H9 (cell line): Measurements from ENCODE around the gene CDH23. TPM values are rescaled to one million over a fixed set of nuclear protein-coding genes. Genes with fewer than 3 reads are reported as not detected.

ENCODE experiments used
- DNase-seq: peaks from one replicate; pipeline ENCODE4 v3.0.0-alpha.2; 2017
- H2AFZ ChIP-seq: one replicate; pipeline ENCODE4 v1.6.1; 2013; ENCODE audit warnings: mild to moderate bottlenecking, low read length, control low read depth, moderate library complexity
- H2AK5ac ChIP-seq: 2 replicates; pipeline ENCODE4 v1.6.1; 2013; ENCODE audit warnings: low read length, control low read depth, mixed read lengths; ENCODE audit not compliant: insufficient read length
- H2BK120ac ChIP-seq: one replicate; pipeline ENCODE4 v1.6.1; 2013; ENCODE audit warnings: low read depth, mild to moderate bottlenecking, low read length, control low read depth, inconsistent platforms; ENCODE audit not compliant: poor library complexity, severe bottlenecking
- H2BK12ac ChIP-seq: 2 replicates; pipeline ENCODE4 v1.6.1; 2013; ENCODE audit warnings: low read length, control low read depth, mixed read lengths, low read depth; ENCODE audit not compliant: insufficient read length
- H2BK15ac ChIP-seq: 2 replicates; pipeline ENCODE4 v1.6.1; 2013; ENCODE audit warnings: low read depth, low read length, control low read depth
- H2BK20ac ChIP-seq: one replicate; pipeline ENCODE4 v1.6.1; 2013; ENCODE audit warnings: low read depth, mild to moderate bottlenecking, low read length, control low read depth, inconsistent platforms; ENCODE audit not compliant: poor library complexity, severe bottlenecking
- H2BK5ac ChIP-seq: 2 replicates; pipeline ENCODE4 v1.6.1; 2013; ENCODE audit warnings: low read length, control low read depth, mixed read lengths; ENCODE audit not compliant: insufficient read length
- H3K14ac ChIP-seq: 2 replicates; pipeline ENCODE4 v1.6.1; 2013; ENCODE audit warnings: low read length, control low read depth; ENCODE audit not compliant: insufficient read depth
- H3K18ac ChIP-seq: 2 replicates; pipeline ENCODE4 v1.6.1; 2013; ENCODE audit warnings: low read depth, mild to moderate bottlenecking, mixed read lengths, low read length, control low read depth; ENCODE audit not compliant: insufficient read length
- H3K23ac ChIP-seq: 2 replicates; pipeline ENCODE4 v1.6.1; 2013; ENCODE audit warnings: low read length, control low read depth, mixed read lengths, low read depth; ENCODE audit not compliant: insufficient read length
- H3K23me2 ChIP-seq: 2 replicates; pipeline ENCODE4 v1.6.1; 2013; ENCODE audit warnings: low read depth, mild to moderate bottlenecking, mixed read lengths, low read length, control low read depth; ENCODE audit not compliant: insufficient read length, poor library complexity, severe bottlenecking
- H3K27ac ChIP-seq: 2 replicates; pipeline ENCODE4 v1.5.1; 2013; ENCODE audit warnings: low read length, control low read depth, mixed read lengths, low read depth; ENCODE audit not compliant: insufficient read length
- H3K27me3 ChIP-seq: 2 replicates; pipeline ENCODE4 v1.6.1; 2013; ENCODE audit warnings: low read length, control low read depth, inconsistent platforms; ENCODE audit not compliant: insufficient read depth
- H3K4ac ChIP-seq: 2 replicates; pipeline ENCODE4 v1.6.1; 2013; ENCODE audit warnings: low read depth, mild to moderate bottlenecking, control low read depth, inconsistent platforms, low read length, moderate library complexity
- H3K4me1 ChIP-seq: 2 replicates; pipeline ENCODE4 v1.6.1; 2013; ENCODE audit warnings: low read length, control low read depth, inconsistent platforms; ENCODE audit not compliant: insufficient read depth
- H3K4me2 ChIP-seq: 2 replicates; pipeline ENCODE4 v1.6.1; 2013; ENCODE audit warnings: low read length, control low read depth, mixed read lengths; ENCODE audit not compliant: insufficient read length, insufficient read depth
- H3K56ac ChIP-seq: 2 replicates; pipeline ENCODE4 v1.6.1; 2013; ENCODE audit warnings: low read depth, mild to moderate bottlenecking, mixed read lengths, low read length, control low read depth; ENCODE audit not compliant: insufficient read length
- H3K79me1 ChIP-seq: 2 replicates; pipeline ENCODE4 v1.6.1; 2013; ENCODE audit warnings: low read depth, mild to moderate bottlenecking, moderate library complexity, low read length, control low read depth, inconsistent platforms; ENCODE audit not compliant: insufficient read depth, poor library complexity, severe bottlenecking
- H3K79me2 ChIP-seq: 2 replicates; pipeline ENCODE4 v1.6.1; 2013; ENCODE audit warnings: low read length, control low read depth, inconsistent platforms; ENCODE audit not compliant: insufficient read depth
- H3K9ac ChIP-seq: 2 replicates; pipeline ENCODE4 v1.6.1; 2013; ENCODE audit warnings: low read length, control low read depth, mixed read lengths; ENCODE audit not compliant: insufficient read length; ENCODE audit errors: extremely low read depth
- H3K9me3 ChIP-seq: one replicate; pipeline ENCODE4 v1.6.1; 2013; ENCODE audit warnings: low read depth, low read length, inconsistent platforms; ENCODE audit not compliant: control insufficient read depth
- H3T11ph ChIP-seq: one replicate; pipeline ENCODE4 v1.6.1; 2013; ENCODE audit warnings: mild to moderate bottlenecking, low read length, control low read depth, inconsistent platforms
- H4K20me1 ChIP-seq: one replicate; pipeline ENCODE4 v1.6.1; 2013; ENCODE audit not compliant: control insufficient read depth, insufficient read length, insufficient read depth
- H4K5ac ChIP-seq: 2 replicates; pipeline ENCODE4 v1.6.1; 2013; ENCODE audit warnings: low read depth, mild to moderate bottlenecking, mixed read lengths, low read length, control low read depth; ENCODE audit not compliant: insufficient read length
- H4K8ac ChIP-seq: replicated peaks from 2 replicates; pipeline ENCODE4 v1.6.1; 2013; ENCODE audit warnings: low read length, control low read depth, mixed read lengths, low read depth; ENCODE audit not compliant: insufficient read length
- H4K91ac ChIP-seq: 2 replicates; pipeline ENCODE4 v1.6.1; 2013; ENCODE audit warnings: low read depth, mild to moderate bottlenecking, moderate library complexity, mixed read lengths, low read length, control low read depth; ENCODE audit not compliant: insufficient read length
- H3K27ac Mint-ChIP-seq, 3 experiments: 2 replicates in 2 of 3; 3 replicates in 1 of 3; pipeline ENCODE4 v1.8.0; 2020 to 2021; ENCODE audit warnings: mixed read lengths in 3 of 3, mild to moderate bottlenecking in 1 of 3, moderate library complexity in 1 of 3
- H3K27me3 Mint-ChIP-seq: 2 replicates; pipeline ENCODE4 v1.8.0; 2021; ENCODE audit warnings: low read depth, mild to moderate bottlenecking, moderate library complexity, mixed read lengths
- H3K36me3 Mint-ChIP-seq, 3 experiments: 2 replicates in 2 of 3; 3 replicates in 1 of 3; pipeline ENCODE4 v1.8.0; 2020 to 2021; ENCODE audit warnings: low read depth in 3 of 3, mixed read lengths in 3 of 3; ENCODE audit not compliant: insufficient read depth in 1 of 3
- H3K4me1 Mint-ChIP-seq, 2 experiments: 2 replicates each; pipeline ENCODE4 v1.8.0; 2020; ENCODE audit warnings: mixed read lengths in 2 of 2
- H3K4me3 Mint-ChIP-seq, 2 experiments: 2 replicates in 1 of 2; 3 replicates in 1 of 2; pipeline ENCODE4 v1.8.0; 2020 to 2021; ENCODE audit warnings: mild to moderate bottlenecking in 2 of 2, mixed read lengths in 2 of 2, moderate library complexity in 1 of 2
- H3K9me3 Mint-ChIP-seq, 2 experiments: 2 replicates in 1 of 2; 3 replicates in 1 of 2; pipeline ENCODE4 v1.8.0; 2020; ENCODE audit warnings: mild to moderate bottlenecking in 2 of 2, mixed read lengths in 2 of 2, moderate library complexity in 1 of 2
- WGBS: extraction: QIAGEN DNeasy Blood & Tissue Kit; methylation state at CpG from one replicate; pipeline ENCODE4 v1.1.7; 2013; ENCODE audit warnings: missing lambda C conversion rate, low lambda C conversion rate, mixed read lengths; ENCODE audit not compliant: insufficient read length; ENCODE audit errors: extremely low coverage; 5-methylcytosine and 5-hydroxymethylcytosine counted together
- total RNA-seq: library from RNA; stranded (reverse); gene quantifications from 2 replicates; pipeline ENCODE4 v1.2.1, GENCODE V29; 2021
- TF ChIP-seq, protein P1 (sequence below): fragments of 200-600 bp; sonication (generic); conservative IDR thresholded peaks from 3 replicates; pipeline ENCODE4 v1.8.0; 2021; ENCODE audit warnings: antibody characterized with exemption, mild to moderate bottlenecking

Gene CDH23
- total RNA-seq, 1 experiment from 2014 or later, result 2.1 TPM

DNA sequence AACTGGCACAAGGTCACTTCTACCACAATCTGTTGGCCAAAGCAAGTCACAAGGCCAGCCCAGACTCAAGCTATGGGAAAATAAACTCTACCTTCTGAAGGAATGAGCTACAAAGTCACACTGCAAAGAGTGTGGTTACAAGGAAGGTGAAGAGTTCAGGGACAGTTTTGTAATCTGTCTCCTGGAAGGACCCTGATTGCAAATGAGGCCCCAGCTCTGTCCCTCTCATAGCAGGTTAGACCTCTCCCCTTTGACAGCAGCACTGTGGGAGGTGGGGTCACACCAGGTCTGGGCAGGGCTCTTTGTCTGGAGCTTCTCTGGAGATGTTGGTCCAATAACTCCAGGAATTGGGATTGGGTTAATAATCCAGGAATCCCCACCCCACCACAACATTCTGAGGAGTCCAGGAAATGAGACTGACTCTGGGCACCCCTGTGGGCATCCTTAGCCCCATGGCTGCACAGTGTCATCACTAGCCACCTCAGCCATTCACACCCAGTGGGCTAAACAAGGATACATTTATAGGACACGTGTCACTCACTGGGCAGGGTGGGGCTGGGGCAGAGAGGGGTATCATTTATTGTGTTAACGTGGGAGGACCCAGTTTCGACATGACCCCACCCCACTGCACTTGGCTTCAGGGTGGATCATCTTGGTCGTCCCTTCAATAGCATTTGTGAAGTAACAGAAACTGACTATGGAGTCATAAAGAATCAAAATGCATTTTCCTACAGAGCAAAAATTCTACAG, 346.5 kb downstream of the CDH23 start:
- H4K5ac ChIP-seq, result no peak overlapping the region
- H3K4me1 Mint-ChIP-seq, result peaks cover 11 to 18% of the 10 kb centered on the region in 2 experiments
- TF ChIP-seq, protein P1, sequence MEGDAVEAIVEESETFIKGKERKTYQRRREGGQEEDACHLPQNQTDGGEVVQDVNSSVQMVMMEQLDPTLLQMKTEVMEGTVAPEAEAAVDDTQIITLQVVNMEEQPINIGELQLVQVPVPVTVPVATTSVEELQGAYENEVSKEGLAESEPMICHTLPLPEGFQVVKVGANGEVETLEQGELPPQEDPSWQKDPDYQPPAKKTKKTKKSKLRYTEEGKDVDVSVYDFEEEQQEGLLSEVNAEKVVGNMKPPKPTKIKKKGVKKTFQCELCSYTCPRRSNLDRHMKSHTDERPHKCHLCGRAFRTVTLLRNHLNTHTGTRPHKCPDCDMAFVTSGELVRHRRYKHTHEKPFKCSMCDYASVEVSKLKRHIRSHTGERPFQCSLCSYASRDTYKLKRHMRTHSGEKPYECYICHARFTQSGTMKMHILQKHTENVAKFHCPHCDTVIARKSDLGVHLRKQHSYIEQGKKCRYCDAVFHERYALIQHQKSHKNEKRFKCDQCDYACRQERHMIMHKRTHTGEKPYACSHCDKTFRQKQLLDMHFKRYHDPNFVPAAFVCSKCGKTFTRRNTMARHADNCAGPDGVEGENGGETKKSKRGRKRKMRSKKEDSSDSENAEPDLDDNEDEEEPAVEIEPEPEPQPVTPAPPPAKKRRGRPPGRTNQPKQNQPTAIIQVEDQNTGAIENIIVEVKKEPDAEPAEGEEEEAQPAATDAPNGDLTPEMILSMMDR, result no peak
- H3K27me3 ChIP-seq, result no peaks in the 10 kb centered on the region
- H3K27me3 Mint-ChIP-seq, result peaks cover 2% of the 10 kb centered on the region
- no peaks in the 10 kb centered on the region for H3K4me1 ChIP-seq
- H3K27ac ChIP-seq, result no peak overlapping the region
- no peak overlapping the region for H4K8ac ChIP-seq
- H3K23ac ChIP-seq, result no peak overlapping the region
- no peaks in the 10 kb centered on the region for H4K20me1 ChIP-seq
- DNase-seq, result no peak
- no peak overlapping the region for H3K56ac ChIP-seq
- no peaks in the 10 kb centered on the region for H3K79me1 ChIP-seq
- H3K4me2 ChIP-seq, result no peak overlapping the region
- no peaks in the 10 kb centered on the region for H3K23me2 ChIP-seq
- no peak overlapping the region for H2BK5ac ChIP-seq
- H3K9ac ChIP-seq, result no peak overlapping the region
- H2BK120ac ChIP-seq, result no peak overlapping the region
- no peak overlapping the region for H2BK20ac ChIP-seq
- H3K14ac ChIP-seq, result no peak overlapping the region
- no peak overlapping the region for H2AFZ ChIP-seq
- no peaks in the 10 kb centered on the region for H3K79me2 ChIP-seq
- H3K9me3 Mint-ChIP-seq, result peaks cover 0 to 4% of the 10 kb centered on the region in 2 experiments; a peak in 1 of 5 replicates
- no peak overlapping the region for H3K27ac Mint-ChIP-seq
- no peak overlapping the region for H2AK5ac ChIP-seq
- WGBS, result no CpG with 5 or more reads among the region's 4 CpGs
- no peak overlapping the region for H3T11ph ChIP-seq
- H2BK12ac ChIP-seq, result no peak overlapping the region
- H3K4ac ChIP-seq, result no peak overlapping the region
- 0 out of 7 replicates have a peak, but pooled peaks cover 0 to 4% (median 0%) of the 10 kb centered on the region in 3 experiments for H3K36me3 Mint-ChIP-seq
- no peaks in the 10 kb centered on the region for H3K9me3 ChIP-seq
- H2BK15ac ChIP-seq, result no peak overlapping the region
- H4K91ac ChIP-seq, result no peak overlapping the region
- no peak overlapping the region for H3K4me3 Mint-ChIP-seq
- H3K18ac ChIP-seq, result no peak overlapping the region
